Tibial nerve (tissue), 4 donors: ENCODE measurements around the gene STYX. TPM values are rescaled to one million over a fixed set of nuclear protein-coding genes. Genes with fewer than 3 reads are reported as not detected.

Experiments
- DNase-seq, 2 donors: peaks; one replicate each; pipeline ENCODE4 v3.0.0-alpha.2; 2019; ENCODE audit warnings: low spot score in 2 of 2
- H3K27ac ChIP-seq, 4 donors: fragments of 200-600 bp; sonication (generic) in 3 of 4; one replicate each; pipeline ENCODE4 v1.5.1; 2017 to 2019; ENCODE audit warnings: mild to moderate bottlenecking in 1 of 4
- H3K27me3 ChIP-seq, 2 donors: fragments of 200-600 bp; sonication (generic) in 1 of 2; one replicate each; pipeline versions ENCODE4 v1.5.1 to v1.6.0; 2017 to 2019
- H3K36me3 ChIP-seq, 3 donors: fragments of 200-600 bp; sonication (generic); one replicate each; pipeline ENCODE4 v1.5.1; 2018 to 2019
- H3K4me1 ChIP-seq, 4 donors: fragments of 200-600 bp; sonication (generic) in 3 of 4; one replicate each; pipeline ENCODE4 v1.5.1; 2017 to 2019
- H3K4me3 ChIP-seq, 4 donors: fragments of 200-600 bp; sonication (generic) in 3 of 4; one replicate each; pipeline ENCODE4 v1.5.1; 2017 to 2019; ENCODE audit warnings: mild to moderate bottlenecking in 1 of 4, moderate library complexity in 1 of 4
- H3K9me3 ChIP-seq, 4 donors: fragments of 200-600 bp; sonication (generic) in 3 of 4; one replicate each; pipeline ENCODE4 v1.5.1; 2017 to 2019
- CTCF ChIP-seq, 5 experiments: fragments of 200-600 bp in 3 of 5; fragments of 450-650 bp in 2 of 5; sonication (generic) in 3 of 5; IDR thresholded peaks; one replicate each; pipeline ENCODE4 v1.5.1; 2016 to 2019; ENCODE audit warnings: antibody characterized with exemption in 5 of 5, mild to moderate bottlenecking in 3 of 5, moderate library complexity in 2 of 5
- EP300 ChIP-seq, 2 donors: sonication (generic); formaldehyde crosslinking; IDR thresholded peaks; one replicate each; pipeline ENCODE4 v1.6.1; 2017; ENCODE audit warnings: antibody characterized with exemption in 2 of 2, mild to moderate bottlenecking in 1 of 2
- POLR2A ChIP-seq, 2 donors: fragments of 450-650 bp; IDR thresholded peaks; one replicate each; pipeline ENCODE4 v1.6.1; 2017; ENCODE audit warnings: antibody characterized with exemption in 2 of 2, mild to moderate bottlenecking in 2 of 2, moderate library complexity in 2 of 2
- WGBS, 2 donors: methylation state at CpG; one replicate each; pipeline ENCODE4 v1.1.5; 2018; 5-methylcytosine and 5-hydroxymethylcytosine counted together
- total RNA-seq, 4 donors: library from RNA; depleted of rRNA; stranded (reverse); fragments of >200 nt; gene quantifications; one replicate each; pipeline ENCODE4 v1.1.0, GENCODE V29; 2016

The STYX gene
- total RNA-seq, 4 donors from 2014 or later = 9.9 to 13.8 (median 11.8) TPM

GRCh38 chr14:52791223-52792096 lies 61.5 kb downstream of the STYX start, which contains the start of gene GNPNAT1:
Gene GNPNAT1 (minus strand): TSS chr14:52791607. CDS start chr14:52784650, 6,957 bp downstream.
- Histone ChIP-seq H3K4me3 (peak within 1 kb of the TSS; percentile 53 to 94 (median 76)), H3K4me1 (peaks cover 0 to 28% (median 11%) of the 10 kb centered on the region in 4 donors), H3K27me3 (no peaks in the 10 kb centered on the region), H3K36me3 (no peaks in the 10 kb centered on the region), H3K9me3 (no peaks in the 10 kb centered on the region), H3K27ac (peak within 1 kb of the TSS; percentile 49 to 94 (median 88))
- WGBS, 2 donors = 1% methylated on average over 36 to 66 of the region's 74 CpGs
- peak in 1 of 5 experiments; percentile 9 for TF ChIP-seq CTCF (IDR thresholded peaks at IDR 0.05)
- TF ChIP-seq POLR2A (IDR thresholded peaks at IDR 0.05) = peak; percentile 11 to 76
- peak in 1 of 2 donors; percentile 87 for TF ChIP-seq EP300 (IDR thresholded peaks at IDR 0.05)
- peak; percentile 64 to 74 for DNase-seq

GRCh38 chr14:52792097-52792415 lies 62.1 kb downstream of the STYX start:
- TF ChIP-seq POLR2A (IDR thresholded peaks at IDR 0.05) = no peak
- no peak for TF ChIP-seq CTCF (IDR thresholded peaks at IDR 0.05)
- no peak for TF ChIP-seq EP300 (IDR thresholded peaks at IDR 0.05)
- 71 to 73% methylated on average over 7 of the region's 7 CpGs for WGBS, 2 donors

GRCh38 chr14:52793061-52793460 lies 63.1 kb downstream of the STYX start:
- no peaks in the 10 kb centered on the region for H3K27me3 ChIP-seq
- no peak for DNase-seq
- peaks cover 0 to 28% (median 11%) of the 10 kb centered on the region in 4 donors for H3K4me1 ChIP-seq
- no peak overlapping the region for H3K27ac ChIP-seq
- 70 to 80% methylated on average over 2 of the region's 2 CpGs for WGBS, 2 donors
- TF ChIP-seq POLR2A (IDR thresholded peaks at IDR 0.05) = no peak
- TF ChIP-seq CTCF (IDR thresholded peaks at IDR 0.05) = no peak
- TF ChIP-seq EP300 (IDR thresholded peaks at IDR 0.05) = no peak
- no peaks in the 10 kb centered on the region for H3K9me3 ChIP-seq
- no peaks in the 10 kb centered on the region for H3K36me3 ChIP-seq
- no peak overlapping the region for H3K4me3 ChIP-seq

More at GRCh38 chr14:52792097-52792415, 62.1 kb downstream of the STYX start:
- H3K9me3 ChIP-seq = no peaks in the 10 kb centered on the region
- peak overlapping the region; percentile 49 to 94 (median 88) for H3K27ac ChIP-seq
- peaks cover 0 to 28% (median 11%) of the 10 kb centered on the region in 4 donors for H3K4me1 ChIP-seq
- peak overlapping the region; percentile 43 to 94 (median 64) for H3K4me3 ChIP-seq
- H3K36me3 ChIP-seq = no peaks in the 10 kb centered on the region
- H3K27me3 ChIP-seq = no peaks in the 10 kb centered on the region
- DNase-seq = no peak

GRCh38 chr14:52797653-52798052 lies 67.7 kb downstream of the STYX start:
- 67 to 70% methylated on average over 3 of the region's 3 CpGs for WGBS, 2 donors
- Histone ChIP-seq H3K4me3 (no peak overlapping the region), H3K4me1 (peaks cover 0 to 6% (median 0%) of the 10 kb centered on the region in 4 donors), H3K27me3 (no peaks in the 10 kb centered on the region), H3K27ac (no peak overlapping the region), H3K36me3 (no peaks in the 10 kb centered on the region), H3K9me3 (no peaks in the 10 kb centered on the region)
- DNase-seq = no peak
- TF ChIP-seq CTCF (IDR thresholded peaks at IDR 0.05) (no peak), EP300 (IDR thresholded peaks at IDR 0.05) (no peak), POLR2A (IDR thresholded peaks at IDR 0.05) (no peak)

- 94 to 95% methylated on average over 15 of the region's 15 CpGs for WGBS, 2 donors
- H3K27me3 ChIP-seq = no peaks in the 10 kb centered on the region
- no peaks in the 10 kb centered on the region for H3K36me3 ChIP-seq
- TF ChIP-seq CTCF (IDR thresholded peaks at IDR 0.05) (no peak), POLR2A (IDR thresholded peaks at IDR 0.05) (no peak), EP300 (IDR thresholded peaks at IDR 0.05) (no peak)
- H3K27ac ChIP-seq = no peak overlapping the region
- H3K4me1 ChIP-seq = peaks cover 0 to 6% (median 0%) of the 10 kb centered on the region in 4 donors
- H3K4me3 ChIP-seq = no peak overlapping the region
- no peak for DNase-seq
- H3K9me3 ChIP-seq = no peaks in the 10 kb centered on the region
These were observed 68.9 kb downstream of the STYX start for GRCh38 chr14:52798826-52799225.
